UCSD-AML1 (cell line): ENCODE results near the gene CASZ1.

Experiments
- DNase-seq: peaks from one replicate; lab custom pipeline; 2025; ENCODE audit not compliant: unreplicated experiment; lab: John Stamatoyannopoulos, UW

The CASZ1 gene

DNA sequence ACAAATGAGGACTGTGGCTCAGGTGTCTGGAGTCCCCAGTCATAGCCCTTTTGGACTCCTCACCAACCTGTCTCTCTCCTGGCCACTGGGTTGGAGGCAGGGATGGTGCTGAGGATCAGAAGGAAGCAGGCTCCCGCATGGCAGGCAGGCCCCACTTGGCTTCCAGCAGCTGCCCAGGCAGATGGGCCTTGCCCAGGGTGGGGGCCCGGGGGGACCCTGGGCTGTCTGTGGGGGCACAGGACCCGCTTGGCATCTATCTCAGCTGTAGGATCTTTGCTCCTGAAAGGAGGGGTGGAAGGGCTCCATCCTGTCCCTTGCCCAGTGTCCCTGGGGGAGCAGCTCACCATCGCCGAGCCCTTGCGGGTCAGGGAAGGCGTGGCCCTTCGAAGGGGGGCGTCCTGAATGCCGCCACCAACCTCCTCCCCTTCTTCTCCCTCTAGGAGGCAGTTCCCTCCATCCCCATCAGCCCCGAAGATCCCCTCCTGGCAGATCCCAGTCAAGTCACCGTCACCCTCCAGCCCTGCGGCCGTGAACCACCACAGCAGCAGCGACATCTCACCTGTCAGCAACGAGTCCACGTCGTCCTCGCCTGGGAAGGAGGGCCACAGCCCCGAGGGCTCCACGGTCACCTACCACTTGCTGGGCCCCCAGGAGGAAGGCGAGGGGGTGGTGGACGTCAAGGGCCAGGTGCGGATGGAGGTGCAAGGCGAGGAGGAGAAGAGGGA is 167.2 kb downstream of the CASZ1 start:
- DNase-seq = no peak

DNA sequence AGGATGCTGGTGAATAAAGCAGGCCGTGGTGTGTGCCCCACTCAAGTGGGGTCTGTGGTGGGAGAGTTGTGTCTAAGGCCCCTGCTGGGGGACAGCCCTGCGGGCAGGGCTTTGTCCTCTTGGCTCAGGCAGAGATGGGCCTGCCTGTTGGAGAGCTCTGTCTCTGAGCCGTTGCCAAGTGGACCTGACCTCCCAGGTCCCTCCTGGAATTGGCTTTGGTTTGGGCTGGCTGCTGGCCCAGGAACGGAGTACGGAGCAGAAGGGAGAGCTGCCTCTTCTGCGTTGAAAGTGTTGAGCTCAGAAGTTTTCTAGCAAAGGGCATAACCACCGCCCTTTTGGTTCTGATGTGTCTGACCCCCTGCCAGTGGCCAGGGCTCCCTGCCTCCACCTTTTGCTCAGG is 167.8 kb downstream of the CASZ1 start:
- no peak for DNase-seq

DNA sequence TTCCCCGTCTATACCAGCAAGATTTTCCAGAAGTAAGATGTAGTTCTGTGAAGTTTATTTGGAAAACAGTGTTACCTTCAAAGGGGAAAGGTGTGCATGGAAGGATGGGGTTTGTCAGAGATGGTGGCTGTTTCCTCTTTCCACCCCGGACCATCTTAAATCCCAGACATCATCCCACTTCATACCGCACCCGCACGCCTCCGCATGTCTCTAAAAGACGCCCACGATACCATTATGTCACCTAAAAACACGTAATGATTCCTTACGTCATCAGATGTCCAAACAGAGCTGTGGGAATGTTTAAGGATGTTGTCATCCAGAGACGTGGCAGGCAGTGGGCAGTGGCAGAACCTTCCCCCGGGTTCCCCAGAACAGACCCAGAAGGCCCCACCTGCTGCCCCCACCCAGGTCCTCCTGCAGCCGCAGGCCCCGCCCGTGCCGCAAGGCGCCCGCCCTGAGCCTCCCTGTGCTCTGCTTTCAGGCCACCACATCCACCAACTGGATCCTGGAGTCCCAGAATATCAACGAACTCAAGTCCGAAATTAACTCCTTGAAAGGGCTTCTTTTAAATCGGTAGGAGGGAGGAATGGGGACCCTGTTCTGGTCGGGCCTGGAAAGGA is 169.5 kb downstream of the CASZ1 start:
- DNase-seq = no peak

DNA sequence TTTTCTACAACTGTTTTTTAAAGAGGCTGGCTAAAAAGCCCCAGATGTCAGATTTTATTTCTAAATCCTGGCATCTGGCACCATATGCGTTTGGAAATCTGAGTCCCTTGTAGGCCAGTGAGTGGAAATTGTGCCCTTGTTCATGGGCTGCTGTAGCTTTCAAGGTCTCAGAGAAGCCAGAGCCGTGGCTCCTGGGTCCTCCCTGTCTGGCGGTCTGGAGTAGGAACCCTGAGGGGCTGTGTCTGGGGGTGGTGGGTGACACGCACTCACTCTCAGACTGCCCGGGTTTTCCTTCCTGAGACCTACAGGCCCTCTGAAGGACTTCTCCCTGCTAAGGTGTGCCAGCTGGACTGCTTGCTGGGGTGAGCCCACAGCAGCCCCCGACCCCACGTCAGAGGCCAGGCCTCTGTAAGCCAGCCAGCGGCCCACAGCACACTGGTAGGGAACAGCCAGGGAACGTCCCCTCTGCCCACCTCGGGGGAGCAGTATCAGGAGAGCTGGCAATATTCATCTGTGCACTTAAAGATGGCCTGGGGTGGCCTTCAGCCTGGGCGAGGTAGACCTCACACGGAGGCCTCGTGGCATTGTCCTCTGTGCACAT is 170.2 kb downstream of the CASZ1 start:
- no peak for DNase-seq

DNA sequence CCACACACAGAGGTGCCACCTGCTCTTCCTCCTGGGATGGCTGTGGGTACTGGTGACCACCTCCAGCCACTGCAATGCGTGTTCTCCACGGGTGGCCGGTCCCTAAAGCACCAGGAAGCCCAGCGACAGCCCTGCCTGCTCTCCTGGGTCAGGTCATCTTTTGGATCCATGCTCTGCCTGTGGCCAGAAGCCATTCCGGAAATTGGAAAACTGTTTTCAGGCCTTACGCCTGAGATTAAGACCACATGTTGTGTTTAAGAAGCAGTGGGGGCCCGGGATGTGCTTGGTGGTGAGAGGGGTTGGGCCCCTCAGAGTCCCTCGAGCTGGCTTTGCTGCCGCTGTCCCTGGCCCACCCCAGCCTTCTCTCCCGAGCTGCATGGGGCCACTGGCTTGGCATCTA is 170.9 kb downstream of the CASZ1 start:
- no peak for DNase-seq

DNA sequence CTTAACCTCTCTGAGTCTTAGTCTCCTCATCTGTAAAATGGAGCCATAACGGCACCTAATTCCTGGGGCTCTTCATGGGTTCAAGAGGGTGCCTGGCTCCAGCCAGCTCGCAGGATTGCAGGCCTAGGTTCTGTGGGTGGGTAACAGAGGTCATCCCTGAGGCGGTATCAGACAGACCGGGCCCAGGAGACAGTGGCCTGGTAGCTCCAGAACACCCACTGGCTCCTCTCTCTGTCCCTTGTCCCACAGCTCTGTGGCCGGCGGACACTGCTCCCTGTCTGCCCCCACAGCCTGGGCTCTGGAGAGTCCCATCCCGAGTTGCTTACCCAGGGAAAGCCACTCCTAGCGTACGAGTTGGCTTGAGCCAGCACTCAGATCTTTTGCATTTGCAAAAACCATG is 171.4 kb downstream of the CASZ1 start:
- no peak for DNase-seq

DNA sequence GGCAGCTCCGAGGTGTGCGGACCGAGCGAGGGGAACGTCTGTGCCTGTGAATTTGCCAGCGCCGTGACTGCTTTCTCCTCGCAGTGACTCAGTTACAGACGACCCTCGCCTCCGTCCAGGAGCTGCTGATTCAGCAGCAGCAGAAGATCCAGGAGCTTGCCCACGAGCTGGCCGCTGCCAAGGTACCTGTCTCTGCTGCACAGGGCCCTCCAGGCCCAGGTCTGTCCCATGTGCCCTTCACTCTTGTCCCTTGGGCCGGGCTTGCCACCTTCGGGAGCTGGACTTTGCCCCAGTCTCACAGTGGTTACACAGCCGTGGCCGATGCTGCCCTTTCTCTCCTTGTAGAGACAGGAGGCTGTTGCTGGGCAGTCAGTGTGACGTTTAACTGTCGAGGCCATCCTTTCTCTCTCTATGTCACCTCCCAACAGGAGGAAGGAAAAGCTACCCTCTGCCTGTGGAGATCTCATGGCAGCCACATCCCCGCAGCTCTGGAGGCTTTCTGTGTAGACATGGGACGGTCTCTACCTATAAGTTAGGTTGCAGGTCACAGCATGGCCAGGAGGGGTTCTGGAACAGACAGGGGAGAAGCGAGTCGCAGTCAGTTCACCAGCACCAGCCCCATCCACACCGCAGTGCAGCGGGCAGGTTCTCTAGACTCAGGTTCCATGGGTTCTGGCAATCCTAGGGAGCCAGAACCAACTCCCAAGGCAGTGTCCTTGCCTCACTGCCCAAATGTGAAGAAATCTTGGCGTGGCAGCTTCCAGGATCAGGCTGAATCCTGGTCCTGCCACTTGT is 172.0 kb downstream of the CASZ1 start:
- no peak for DNase-seq

DNA sequence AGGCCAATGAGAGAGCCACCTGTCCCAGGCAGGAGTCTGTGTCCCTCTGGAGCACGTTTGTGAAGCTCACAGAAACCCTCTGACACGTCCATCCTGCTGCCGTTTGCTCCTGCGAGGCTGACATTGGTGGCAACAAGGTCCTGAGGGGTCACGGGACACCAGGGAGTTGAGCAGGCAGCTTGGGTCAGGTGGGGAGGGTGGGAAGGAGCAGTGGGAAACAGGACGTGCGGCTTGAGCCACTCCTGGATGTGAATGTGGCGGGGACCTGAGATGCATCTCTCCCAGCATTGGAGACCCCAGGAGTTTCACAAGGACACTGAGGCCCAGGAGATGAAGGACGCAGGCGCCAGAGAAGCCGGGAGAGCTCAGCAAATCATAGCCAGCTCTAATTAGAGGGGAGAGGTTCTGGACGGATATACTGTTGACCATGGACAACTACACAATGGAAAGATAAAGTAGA is 172.7 kb downstream of the CASZ1 start:
- DNase-seq = no peak

DNA sequence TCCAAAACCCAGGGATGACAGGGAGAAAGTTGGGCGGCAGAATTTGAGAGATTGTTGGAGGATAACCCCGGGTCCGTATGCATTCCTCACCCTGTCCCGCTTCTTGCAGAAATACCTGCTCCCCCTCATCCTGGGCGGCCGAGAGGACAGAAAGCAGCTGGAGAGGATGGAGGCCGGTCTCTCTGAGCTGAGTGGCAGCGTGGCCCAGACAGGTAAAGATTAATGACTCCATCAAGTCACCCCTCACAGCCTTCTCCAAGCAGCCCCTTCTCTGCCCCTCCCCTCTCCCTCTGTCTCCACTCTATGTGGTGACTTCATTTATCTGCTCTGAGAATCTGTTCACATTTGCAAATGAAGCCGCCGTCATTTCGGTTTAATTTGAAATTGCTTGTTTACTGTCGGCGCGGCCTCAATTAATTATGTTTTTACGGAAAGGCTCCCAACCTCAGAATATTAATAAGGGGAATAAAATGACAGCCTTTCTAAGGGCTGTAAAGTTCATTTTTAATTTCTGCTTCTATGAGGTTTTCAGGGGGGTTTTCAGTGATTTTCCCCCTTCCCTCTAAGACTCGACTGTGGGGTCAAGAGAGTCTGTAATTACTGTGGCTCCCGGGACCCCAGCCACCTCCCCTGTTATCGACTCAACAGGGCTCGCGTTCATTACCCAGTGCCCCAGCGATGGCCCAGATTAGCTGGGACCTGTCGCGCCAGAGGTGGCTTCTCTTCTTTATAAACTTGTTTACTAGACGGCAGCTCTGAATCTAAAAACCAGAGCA is 173.3 kb downstream of the CASZ1 start:
- no peak for DNase-seq

DNA sequence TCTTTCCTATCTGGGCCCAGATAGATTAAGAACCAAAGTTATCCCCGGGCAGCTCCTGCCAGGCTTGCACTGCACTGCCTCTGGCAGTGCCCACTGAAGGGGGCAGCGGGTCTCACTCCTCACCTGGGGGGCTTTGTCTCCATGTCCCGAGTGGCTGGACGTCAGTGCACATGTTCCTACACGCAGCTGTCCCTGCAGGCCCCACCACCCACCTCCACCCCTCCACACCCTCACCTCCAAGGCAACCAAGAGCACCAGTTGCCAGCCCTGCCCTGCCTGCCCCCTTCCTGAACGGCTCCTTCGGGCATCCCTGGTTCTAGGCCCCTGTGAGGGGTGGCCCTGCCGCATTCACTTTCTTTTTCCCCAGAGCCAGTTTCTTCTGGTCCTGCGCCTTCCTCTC is 174.5 kb downstream of the CASZ1 start:
- DNase-seq = no peak

DNA sequence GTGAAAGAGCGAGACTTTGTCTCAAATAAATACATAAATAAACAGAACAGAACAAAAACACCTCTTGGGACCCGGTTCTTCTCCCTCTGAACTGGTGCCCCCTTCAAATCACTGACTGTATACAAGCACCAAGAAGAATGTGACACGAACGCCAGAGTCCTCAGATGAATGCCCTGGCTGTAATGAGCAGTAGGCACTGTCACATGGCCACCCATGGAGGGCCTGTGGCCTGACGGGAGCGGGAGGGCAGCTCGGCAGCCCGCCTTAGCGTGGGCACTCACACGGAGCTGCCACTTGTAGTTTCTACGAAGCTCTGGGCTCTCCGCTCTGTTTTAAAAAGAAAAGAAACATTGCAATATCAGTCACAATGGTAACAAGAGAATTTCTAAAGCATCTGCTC is 175.7 kb downstream of the CASZ1 start:
- no peak for DNase-seq

DNA sequence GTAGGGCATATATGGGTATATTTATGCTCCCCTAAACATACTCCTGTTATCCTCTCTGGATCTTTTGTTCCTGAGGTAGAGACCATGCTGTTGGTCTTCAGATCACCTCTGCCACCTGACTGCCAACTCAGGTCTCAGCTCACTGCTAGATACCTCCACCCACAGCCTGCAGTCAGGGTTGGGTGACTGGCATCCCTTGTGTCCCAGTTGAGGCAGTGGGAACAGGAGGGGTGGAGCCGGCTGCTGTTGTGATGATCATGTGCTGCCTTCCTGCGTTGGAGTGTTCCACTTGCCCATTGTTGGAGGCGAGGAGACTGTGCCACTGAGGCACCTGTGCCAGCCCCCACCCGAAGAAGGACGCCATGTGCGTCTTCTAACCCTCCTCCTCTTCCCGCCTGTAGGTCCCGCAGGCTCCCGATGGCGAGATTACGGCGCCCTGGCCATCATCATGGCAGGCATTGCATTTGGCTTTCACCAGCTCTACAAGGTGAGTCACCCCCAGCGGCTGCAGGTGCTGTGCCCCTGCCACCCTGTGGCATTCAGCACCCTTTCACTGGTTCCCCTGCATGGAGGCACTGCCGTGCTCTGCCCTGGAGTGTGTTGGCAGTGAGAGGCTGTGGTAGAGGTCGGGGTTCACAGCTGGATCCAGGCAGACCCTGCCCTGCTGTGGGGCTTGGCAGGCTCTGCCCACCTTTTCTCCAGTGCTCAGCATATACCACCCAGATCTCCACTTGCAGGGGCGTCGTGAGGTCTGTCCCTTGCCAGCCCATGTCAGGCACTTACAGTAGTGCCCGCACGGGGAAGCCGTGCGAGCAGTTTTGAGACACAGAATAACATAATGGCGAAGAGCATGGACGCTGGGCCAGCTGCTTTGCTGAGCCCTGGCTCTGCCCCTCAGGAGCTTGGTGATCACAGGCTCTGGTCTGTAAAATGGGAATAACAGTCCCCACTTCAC is 178.2 kb downstream of the CASZ1 start:
- DNase-seq = no peak

DNA sequence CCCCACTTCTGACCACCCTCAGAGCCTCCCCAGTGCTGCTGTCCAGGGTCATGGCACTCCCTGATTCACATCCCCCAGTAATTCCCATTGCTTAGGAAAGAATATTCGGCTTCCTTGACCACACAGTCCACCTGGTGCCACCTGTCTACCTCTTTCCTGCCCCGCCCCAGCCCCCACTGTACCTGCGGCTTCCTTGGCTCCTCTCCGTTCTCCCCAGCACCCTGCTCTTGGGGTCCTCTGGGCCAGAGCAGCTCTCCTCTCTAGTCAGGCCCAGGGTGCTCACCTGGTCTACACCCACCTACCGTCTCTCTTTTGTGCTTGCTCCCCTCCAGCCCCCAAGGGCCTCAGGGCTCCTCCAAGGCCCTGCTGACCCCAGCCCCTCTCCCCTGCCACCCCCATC is 179.1 kb downstream of the CASZ1 start:
- DNase-seq = no peak

DNA sequence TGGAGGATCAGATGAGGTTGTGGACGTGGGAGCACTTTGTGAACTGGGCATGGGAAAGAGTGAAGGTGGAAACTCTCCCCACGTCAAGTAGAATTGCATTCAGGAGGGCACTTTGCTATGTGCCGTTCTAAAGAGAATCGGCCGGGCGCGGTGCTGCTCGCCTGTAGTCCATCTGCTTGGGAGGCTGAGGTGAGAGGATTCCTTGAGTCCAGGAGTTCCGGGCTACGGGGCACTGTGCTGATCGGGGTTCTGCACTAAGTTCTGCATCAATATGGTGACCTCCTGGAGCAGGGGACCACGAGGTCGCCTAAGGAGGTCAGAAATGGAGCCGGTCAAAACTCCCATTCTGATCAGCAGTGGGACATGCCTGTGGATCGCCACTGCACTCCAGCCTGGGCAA is 179.8 kb downstream of the CASZ1 start:
- DNase-seq = no peak

DNA sequence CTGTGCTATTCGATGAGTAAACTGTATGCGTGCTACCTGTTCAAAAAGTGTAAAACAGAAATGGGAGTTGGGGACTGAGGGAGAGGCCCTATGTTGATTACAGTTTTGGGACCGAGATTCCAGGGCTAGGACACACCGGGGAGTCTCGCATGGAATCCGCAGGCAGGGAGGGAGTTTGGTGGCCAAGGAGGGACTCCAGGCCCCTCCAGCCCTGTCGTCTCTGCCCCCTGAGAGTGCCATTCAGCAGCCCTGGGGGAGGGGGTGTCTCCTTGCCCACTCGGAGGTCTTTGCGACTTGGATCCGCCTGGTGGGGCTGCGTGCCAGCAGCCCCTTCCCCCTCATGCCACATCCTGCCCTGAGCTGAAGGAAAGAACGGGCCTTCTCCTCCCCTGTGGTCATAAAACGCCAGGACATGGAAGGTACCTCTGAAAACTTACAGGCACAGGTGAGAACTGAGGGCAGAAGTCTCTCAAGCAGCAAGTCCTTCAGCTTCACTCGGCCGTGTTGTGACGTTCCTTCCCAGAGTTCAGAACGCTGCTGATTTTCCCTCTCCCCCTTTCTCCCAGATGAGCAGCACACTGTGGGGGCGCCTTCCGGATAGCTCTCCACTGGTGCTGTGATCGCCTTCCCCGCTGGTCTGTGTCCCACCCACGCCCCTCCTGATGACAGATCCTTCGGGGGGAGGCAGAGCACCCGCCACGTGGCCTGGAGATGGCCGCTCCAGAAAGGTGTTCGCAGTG is 180.3 kb downstream of the CASZ1 start:
- no peak for DNase-seq

DNA sequence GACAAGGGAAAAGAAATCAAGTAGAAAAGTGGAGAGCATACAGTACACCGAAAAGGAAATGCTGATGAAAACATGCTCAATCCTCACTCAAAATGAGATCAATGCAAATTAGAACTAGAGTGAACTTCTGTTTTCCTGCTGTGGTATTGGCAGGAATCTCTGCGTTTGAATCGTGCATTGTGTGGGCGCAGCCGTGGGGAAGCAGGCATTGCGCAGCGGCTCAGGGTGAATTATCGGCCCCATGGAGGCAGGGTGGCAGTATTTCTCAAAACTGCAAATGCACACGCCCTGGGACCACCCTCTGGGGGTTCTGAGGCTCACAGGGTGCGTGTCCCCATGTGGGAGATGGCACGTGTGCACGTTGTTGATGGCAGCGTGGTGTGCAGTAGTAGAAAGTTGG is 181.1 kb downstream of the CASZ1 start:
- DNase-seq = no peak

DNA sequence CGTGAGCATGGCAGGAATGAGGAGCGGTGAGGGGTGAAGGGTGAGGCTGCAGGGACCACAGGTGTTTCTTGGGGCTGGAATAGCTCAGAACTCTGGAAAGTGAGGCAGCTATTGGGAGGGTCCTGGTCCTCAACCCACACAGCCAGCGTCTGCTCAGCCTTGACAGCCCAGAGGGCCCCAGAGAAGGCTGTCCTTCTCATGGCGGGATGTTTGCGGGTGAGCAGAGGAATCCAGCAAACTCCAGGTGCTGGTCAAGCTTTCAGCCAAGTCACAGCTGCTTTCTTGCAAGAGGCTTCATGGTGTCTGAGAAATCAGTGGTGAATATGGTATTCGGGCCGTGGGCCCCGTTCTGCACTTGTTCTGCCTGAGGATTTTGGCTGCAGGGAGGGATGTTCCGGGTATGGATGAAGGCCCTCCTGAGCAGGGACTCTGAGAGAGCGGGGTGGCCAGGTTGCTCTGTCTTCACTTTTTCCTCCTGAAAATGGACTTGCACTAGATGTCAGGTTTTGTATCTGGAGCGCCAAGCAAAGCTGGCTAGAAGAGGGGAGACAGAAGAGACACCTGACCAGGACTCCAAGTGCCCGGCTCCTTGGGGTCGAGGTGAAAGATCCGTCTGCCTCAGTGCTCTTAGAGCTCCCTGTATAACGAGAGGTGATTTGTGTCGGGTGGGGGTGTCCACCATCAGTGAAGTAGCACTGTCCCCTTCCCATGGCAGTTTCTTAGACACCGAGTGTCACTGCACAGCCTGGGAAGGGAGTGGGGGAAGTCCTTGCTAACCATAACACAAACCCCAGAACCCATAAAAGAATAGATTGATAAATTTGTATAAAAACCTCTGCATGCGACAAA is 181.8 kb downstream of the CASZ1 start:
- no peak for DNase-seq

DNA sequence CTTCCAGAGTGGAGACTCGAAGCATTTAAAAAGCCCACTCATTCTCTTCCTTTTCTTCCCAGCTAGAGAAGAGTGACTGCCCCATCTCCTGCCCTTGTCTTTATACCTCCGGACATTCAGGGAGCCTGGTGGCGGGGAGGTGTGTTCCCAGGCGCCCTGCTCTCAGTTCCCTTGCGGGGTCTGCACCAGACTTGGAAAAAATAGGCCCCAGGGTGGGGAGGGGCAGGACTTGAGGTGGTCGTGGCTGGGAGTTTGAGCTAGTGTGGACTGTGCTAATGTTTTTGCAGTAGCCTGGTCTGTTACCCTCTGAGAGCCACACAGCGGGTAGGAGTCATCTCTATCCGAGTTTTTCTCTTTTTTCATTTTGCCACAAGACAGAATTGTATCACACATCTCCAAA is 182.6 kb downstream of the CASZ1 start:
- no peak for DNase-seq
